ENCODE data around the gene ZNF547.

DNA sequence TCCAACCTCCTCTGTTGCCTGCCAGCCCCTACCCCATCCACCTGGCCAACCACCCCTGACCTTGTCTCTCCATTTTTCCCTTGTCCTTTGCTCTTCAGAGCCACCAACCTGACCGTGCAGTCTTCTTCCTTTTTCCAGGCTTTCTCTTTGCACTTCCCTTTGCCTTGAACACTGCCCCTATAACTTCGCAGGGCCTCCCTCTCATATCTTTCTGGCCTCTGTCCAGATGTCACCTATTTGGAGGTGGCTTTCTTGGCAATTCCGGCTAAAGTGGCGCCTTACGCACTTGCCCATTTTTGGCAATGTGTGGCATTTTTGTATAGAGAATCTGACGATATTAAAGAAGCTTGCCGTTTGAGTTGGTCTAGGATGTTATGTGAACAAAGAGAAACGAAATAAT is 42.2 kb upstream of the ZNF547 start:
- no peak for TF ChIP-seq POLR2A (IDR thresholded peaks at IDR 0.05; ENCODE audit: low read length)
- no peak for TF ChIP-seq BHLHE40 (IDR thresholded peaks at IDR 0.05; ENCODE audit: low read depth, low read length)
- TF ChIP-seq USF2 (IDR thresholded peaks at IDR 0.05), result no peak
- no peak for TF ChIP-seq MAZ (IDR thresholded peaks at IDR 0.05; ENCODE audit: borderline replicate concordance, low read depth, low read length)
- TF ChIP-seq, protein P1, sequence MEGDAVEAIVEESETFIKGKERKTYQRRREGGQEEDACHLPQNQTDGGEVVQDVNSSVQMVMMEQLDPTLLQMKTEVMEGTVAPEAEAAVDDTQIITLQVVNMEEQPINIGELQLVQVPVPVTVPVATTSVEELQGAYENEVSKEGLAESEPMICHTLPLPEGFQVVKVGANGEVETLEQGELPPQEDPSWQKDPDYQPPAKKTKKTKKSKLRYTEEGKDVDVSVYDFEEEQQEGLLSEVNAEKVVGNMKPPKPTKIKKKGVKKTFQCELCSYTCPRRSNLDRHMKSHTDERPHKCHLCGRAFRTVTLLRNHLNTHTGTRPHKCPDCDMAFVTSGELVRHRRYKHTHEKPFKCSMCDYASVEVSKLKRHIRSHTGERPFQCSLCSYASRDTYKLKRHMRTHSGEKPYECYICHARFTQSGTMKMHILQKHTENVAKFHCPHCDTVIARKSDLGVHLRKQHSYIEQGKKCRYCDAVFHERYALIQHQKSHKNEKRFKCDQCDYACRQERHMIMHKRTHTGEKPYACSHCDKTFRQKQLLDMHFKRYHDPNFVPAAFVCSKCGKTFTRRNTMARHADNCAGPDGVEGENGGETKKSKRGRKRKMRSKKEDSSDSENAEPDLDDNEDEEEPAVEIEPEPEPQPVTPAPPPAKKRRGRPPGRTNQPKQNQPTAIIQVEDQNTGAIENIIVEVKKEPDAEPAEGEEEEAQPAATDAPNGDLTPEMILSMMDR (IDR thresholded peaks at IDR 0.05), result no peak
- no peak for TF ChIP-seq KDM1A (IDR thresholded peaks at IDR 0.05; ENCODE audit: low read depth)
- no peak for TF ChIP-seq FOSL2 (IDR thresholded peaks at IDR 0.05)
- no peak for TF ChIP-seq FOSL2 (CRISPR knock-in tag; IDR thresholded peaks at IDR 0.05)
- TF ChIP-seq, protein P2, sequence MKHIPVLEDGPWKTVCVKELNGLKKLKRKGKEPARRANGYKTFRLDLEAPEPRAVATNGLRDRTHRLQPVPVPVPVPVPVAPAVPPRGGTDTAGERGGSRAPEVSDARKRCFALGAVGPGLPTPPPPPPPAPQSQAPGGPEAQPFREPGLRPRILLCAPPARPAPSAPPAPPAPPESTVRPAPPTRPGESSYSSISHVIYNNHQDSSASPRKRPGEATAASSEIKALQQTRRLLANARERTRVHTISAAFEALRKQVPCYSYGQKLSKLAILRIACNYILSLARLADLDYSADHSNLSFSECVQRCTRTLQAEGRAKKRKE (CRISPR knock-in tag; IDR thresholded peaks at IDR 0.05; ENCODE audit: low read depth), result no peak

Measured in A549 (cell line).